Neural cell (in vitro differentiated cells): ENCODE data around the gene CCNQ.

Experiments
- CTCF ChIP-seq: fragments of 450-650 bp; IDR thresholded peaks from 2 replicates; pipeline ENCODE4 v1.5.1; 2014; ENCODE audit warnings: antibody characterized with exemption, mild to moderate bottlenecking, moderate library complexity; ENCODE audit not compliant: poor library complexity, severe bottlenecking
- EP300 ChIP-seq: fragments of 450-650 bp; conservative IDR thresholded peaks from 2 replicates; pipeline ENCODE4 v1.6.1; 2014; ENCODE audit warnings: antibody characterized with exemption, mild to moderate bottlenecking, moderate library complexity; ENCODE audit not compliant: poor library complexity, severe bottlenecking
- EZH2 ChIP-seq: fragments of 200-600, 300-800 bp; shearing (Covaris generic), sonication (generic); IDR thresholded peaks from 2 replicates; pipeline ENCODE4 v1.6.1; 2014; ENCODE audit warnings: antibody characterized with exemption, low read length, borderline replicate concordance, mild to moderate bottlenecking; ENCODE audit not compliant: insufficient read depth, poor library complexity, severe bottlenecking
- MXI1 ChIP-seq: fragments of 450-650 bp; conservative IDR thresholded peaks from 2 replicates; pipeline ENCODE4 v1.6.1; 2014; ENCODE audit warnings: antibody characterized with exemption, mild to moderate bottlenecking; ENCODE audit not compliant: poor library complexity, severe bottlenecking
- POLR2AphosphoS5 ChIP-seq: IDR thresholded peaks from 2 replicates; pipeline ENCODE4 v1.6.1; 2012
- RAD21 ChIP-seq: fragments of 450-650 bp; conservative IDR thresholded peaks from 2 replicates; pipeline ENCODE4 v1.6.1; 2014; ENCODE audit warnings: antibody characterized with exemption, mild to moderate bottlenecking, moderate library complexity
- REST ChIP-seq: IDR thresholded peaks from 2 replicates; pipeline ENCODE4 v1.6.1; 2012; ENCODE audit warnings: borderline replicate concordance
- SMC3 ChIP-seq: fragments of 450-650 bp; conservative IDR thresholded peaks from 2 replicates; pipeline ENCODE4 v1.6.1; 2014; ENCODE audit warnings: antibody characterized with exemption, mild to moderate bottlenecking, moderate library complexity; ENCODE audit not compliant: poor library complexity
- TAF1 ChIP-seq: IDR thresholded peaks from 2 replicates; pipeline ENCODE4 v1.6.1; 2012; ENCODE audit warnings: low read depth

- TF ChIP-seq CTCF (no peak), MXI1 (no peak), TAF1 (no peak), POLR2AphosphoS5 (no peak), SMC3 (no peak), EP300 (no peak), REST (no peak), EZH2 (no peak), RAD21 (no peak)
Observed at GRCh38 chrX:153641627-153642026, 42.7 kb upstream of the CCNQ start.
